Measurements from ENCODE around the gene ANKRD29. TPM values are rescaled to one million over a fixed set of nuclear protein-coding genes. Genes with fewer than 3 reads are reported as not detected.

The ANKRD29 gene
- total and polyA plus RNA-seq, 12 donors = 5.3 to 24.9 (median 9.7) TPM

DNA sequence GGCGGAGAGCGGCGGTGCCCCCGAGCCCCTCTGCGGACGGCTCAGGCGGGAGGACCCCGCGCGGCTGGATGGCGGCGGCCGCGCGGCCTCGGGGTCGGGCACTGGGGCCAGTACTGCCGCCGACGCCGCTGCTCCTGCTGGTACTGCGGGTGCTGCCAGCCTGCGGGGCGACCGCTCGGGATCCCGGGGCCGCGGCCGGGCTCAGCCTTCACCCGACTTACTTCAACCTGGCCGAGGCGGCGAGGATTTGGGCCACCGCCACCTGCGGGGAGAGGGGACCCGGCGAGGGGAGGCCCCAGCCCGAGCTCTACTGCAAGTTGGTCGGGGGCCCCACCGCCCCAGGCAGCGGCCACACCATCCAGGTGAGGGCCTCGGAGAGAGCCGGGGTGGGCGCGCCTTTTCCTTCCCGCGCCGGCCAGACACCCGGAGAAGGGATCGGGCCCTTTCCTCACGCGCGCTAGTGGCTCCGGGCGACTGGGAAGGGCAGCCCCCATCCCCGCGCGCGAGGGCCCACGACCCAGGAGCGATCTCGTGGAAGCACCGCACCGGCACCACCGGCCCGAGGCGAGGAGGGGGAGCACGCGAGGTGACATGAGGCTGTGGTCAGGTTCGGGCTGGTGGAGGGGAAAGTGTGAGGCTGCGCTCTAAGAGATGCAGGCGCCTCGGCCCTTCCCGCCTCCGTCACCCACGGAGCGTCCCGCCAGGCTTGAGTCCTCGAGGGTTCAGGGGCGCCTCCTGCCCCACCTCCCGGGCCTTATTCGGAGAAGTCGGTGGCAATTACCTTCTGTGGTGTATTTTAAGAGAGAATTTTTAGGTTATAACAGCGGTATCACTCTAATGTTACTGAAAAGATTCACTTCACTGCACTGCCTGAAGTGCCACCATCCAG is 27.1 kb upstream of the ANKRD29 start:
- H3K27ac ChIP-seq = no peak overlapping the region
- intact Hi-C loops (cut with DNase I) = loop anchor here in 1 of 2 donors (10.0 kb wide), 1 partner anchor 195 kb away; no protein-coding TSS in a partner anchor

DNA sequence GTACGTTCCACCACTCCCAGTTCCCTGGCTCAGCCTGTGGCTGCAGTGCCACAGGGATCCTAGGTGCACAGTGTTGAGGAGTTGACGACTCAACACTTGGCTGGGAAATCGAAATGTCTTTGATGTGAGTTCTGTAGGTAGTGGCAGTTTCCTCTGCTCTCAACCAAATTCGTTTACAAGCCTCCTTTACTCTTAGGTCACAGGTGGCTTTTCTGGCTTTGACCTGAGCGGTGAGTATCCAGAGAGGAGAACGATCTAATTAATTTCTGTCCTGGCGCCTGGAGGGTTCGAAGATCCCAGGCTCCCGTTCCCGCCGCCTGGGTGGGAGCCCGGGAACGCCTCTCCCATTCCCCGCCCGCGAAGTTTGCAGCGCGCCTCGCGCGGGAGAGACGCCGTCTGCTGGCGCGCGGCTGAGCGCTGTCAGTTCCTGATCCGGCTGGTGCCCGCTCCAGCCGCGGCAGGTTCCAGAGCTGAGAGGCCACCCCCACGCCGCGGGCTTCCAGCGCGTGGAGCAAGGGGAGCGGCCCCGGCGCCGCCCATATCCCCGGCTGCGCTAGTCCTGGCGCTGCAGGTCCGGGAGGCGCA is 26.4 kb upstream of the ANKRD29 start, which contains the start of gene LAMA3:
Gene LAMA3, plus strand, starts transcription at position 423 of the 585 bp plus-strand sequence. CDS start 231 bp downstream, outside the sequence.
- Histone ChIP-seq H3K36me3 (replicated peaks in 1 of 2) (no peaks in the 10 kb centered on the region), H3K27me3 (peaks cover 20% of the 10 kb centered on the region), H3K4me1 (replicated peaks in 1 of 2) (peaks cover 6 to 15% of the 10 kb centered on the region in 2 donors), H3K27ac (no peak within 1 kb of the TSS), H3K4me3 (peak within 1 kb of the TSS in 2 of 4 donors; percentile 34 to 75), H3K9me3 (replicated peaks in 1 of 3) (no peaks in the 10 kb centered on the region)
- intact Hi-C loops (cut with DNase I) = no loop called here
- TF ChIP-seq, protein P1, sequence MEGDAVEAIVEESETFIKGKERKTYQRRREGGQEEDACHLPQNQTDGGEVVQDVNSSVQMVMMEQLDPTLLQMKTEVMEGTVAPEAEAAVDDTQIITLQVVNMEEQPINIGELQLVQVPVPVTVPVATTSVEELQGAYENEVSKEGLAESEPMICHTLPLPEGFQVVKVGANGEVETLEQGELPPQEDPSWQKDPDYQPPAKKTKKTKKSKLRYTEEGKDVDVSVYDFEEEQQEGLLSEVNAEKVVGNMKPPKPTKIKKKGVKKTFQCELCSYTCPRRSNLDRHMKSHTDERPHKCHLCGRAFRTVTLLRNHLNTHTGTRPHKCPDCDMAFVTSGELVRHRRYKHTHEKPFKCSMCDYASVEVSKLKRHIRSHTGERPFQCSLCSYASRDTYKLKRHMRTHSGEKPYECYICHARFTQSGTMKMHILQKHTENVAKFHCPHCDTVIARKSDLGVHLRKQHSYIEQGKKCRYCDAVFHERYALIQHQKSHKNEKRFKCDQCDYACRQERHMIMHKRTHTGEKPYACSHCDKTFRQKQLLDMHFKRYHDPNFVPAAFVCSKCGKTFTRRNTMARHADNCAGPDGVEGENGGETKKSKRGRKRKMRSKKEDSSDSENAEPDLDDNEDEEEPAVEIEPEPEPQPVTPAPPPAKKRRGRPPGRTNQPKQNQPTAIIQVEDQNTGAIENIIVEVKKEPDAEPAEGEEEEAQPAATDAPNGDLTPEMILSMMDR (IDR thresholded peaks at IDR 0.05) = peak in 1 of 6 experiments; percentile 9
- peak in 1 of 2 donors; percentile 40 for TF ChIP-seq POLR2A (IDR thresholded peaks at IDR 0.05)
- 1 to 7% (median 2%) methylated on average over 5 to 45 of the region's 45 CpGs for WGBS, 4 donors
- peak; percentile 48 to 71 (median 57) for DNase-seq

More for the DNA sequence above, 27.1 kb upstream of the ANKRD29 start:
- H3K4me3 ChIP-seq = peak overlapping the region in 2 of 4 donors; percentile 34 to 75
- peaks cover 6 to 15% of the 10 kb centered on the region in 2 donors for H3K4me1 ChIP-seq (replicated peaks in 1 of 2)
- no peaks in the 10 kb centered on the region for H3K36me3 ChIP-seq (replicated peaks in 1 of 2)
- peak in 4 of 7 donors; percentile 7 to 28 (median 18) for DNase-seq
- TF ChIP-seq POLR2A (IDR thresholded peaks at IDR 0.05) = no peak
- TF ChIP-seq, protein P1 (IDR thresholded peaks at IDR 0.05) = no peak
- peaks cover 20% of the 10 kb centered on the region for H3K27me3 ChIP-seq
- no peaks in the 10 kb centered on the region for H3K9me3 ChIP-seq (replicated peaks in 1 of 3)
- WGBS, 4 donors = 6 to 39% (median 11%) methylated on average over 12 to 85 of the region's 85 CpGs

DNA sequence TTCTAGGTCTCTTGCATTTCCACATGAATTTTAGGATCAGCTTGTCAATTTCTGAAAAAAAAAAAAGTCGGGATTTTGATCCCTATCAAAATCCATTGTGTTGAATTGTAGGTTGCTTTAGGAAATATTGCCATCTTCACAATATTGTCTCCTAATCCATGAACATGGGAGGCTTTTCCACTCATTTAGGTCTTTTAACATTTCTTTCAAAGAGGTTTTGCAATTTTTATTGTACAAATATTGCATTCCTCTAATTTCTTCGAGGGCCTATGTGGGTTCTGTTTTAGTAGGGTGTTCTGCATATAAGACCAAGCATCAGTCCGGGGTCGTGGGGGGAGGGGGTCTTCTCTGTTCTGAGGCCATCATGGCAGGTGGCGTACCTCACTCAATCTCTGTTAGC is 25.8 kb upstream of the ANKRD29 start:
- no peaks in the 10 kb centered on the region for H3K36me3 ChIP-seq (replicated peaks in 1 of 2)
- 61 to 74% (median 69%) methylated on average over 5 of the region's 5 CpGs for WGBS, 4 donors
- peaks cover 6 to 15% of the 10 kb centered on the region in 2 donors for H3K4me1 ChIP-seq (replicated peaks in 1 of 2)
- intact Hi-C loops (cut with DNase I) = no loop called here
- TF ChIP-seq, protein P1 (IDR thresholded peaks at IDR 0.05) = no peak
- no peak for TF ChIP-seq POLR2A (IDR thresholded peaks at IDR 0.05)
- no peak overlapping the region for H3K4me3 ChIP-seq
- H3K9me3 ChIP-seq (replicated peaks in 1 of 3) = no peaks in the 10 kb centered on the region
- DNase-seq = no peak
- no peak overlapping the region for H3K27ac ChIP-seq
- H3K27me3 ChIP-seq = peaks cover 20% of the 10 kb centered on the region

DNA sequence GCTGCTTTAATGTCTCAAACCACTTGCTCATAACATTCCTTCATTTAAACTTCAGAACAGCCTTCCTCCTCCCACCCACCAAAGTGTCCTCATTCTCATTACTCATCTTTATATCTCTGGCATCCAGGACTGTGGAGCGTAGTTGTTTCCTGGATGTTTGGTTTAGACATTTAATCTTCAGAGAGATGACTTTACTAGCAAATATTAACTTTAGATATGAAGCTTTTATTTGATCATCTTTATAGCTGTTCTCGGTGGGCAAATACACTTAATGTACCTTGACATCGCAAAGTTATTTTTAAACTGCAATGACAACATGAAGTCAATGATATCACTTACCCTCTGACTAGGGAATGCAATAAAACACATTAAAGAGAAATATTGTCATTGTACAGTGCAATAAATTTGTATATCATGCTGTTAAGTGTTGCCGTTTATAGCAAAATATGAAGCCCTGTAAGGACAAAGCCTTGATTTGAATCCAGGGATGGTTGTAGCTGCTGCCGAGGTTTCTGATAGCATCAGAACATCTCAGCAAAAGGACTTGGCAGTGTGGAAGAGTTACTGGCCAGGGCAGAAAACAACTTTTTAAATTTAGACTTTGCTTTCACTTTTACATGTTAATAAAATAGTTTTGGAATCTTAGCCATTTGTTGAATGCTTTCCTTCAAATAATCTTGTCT is 21.9 kb upstream of the ANKRD29 start:
- WGBS, 4 donors = 49 to 52% (median 51%) methylated on average over 5 of the region's 5 CpGs
- DNase-seq = no peak
- Histone ChIP-seq H3K4me1 (replicated peaks in 1 of 2) (peaks cover 6 to 10% of the 10 kb centered on the region in 2 donors), H3K27me3 (peaks cover 22% of the 10 kb centered on the region), H3K27ac (no peak overlapping the region), H3K9me3 (replicated peaks in 1 of 3) (no peaks in the 10 kb centered on the region), H3K36me3 (replicated peaks in 1 of 2) (no peaks in the 10 kb centered on the region), H3K4me3 (no peak overlapping the region)
- intact Hi-C loops (cut with DNase I) = no loop called here
- TF ChIP-seq POLR2A (IDR thresholded peaks at IDR 0.05) = no peak
- TF ChIP-seq, protein P1 (IDR thresholded peaks at IDR 0.05) = no peak

All from adrenal gland (tissue), 12 donors.